ENCODE data around the gene NUCKS1.

GRCh38 chr1:205704903-205705302, 45.1 kb downstream of the NUCKS1 start:
- TF ChIP-seq, protein P1, sequence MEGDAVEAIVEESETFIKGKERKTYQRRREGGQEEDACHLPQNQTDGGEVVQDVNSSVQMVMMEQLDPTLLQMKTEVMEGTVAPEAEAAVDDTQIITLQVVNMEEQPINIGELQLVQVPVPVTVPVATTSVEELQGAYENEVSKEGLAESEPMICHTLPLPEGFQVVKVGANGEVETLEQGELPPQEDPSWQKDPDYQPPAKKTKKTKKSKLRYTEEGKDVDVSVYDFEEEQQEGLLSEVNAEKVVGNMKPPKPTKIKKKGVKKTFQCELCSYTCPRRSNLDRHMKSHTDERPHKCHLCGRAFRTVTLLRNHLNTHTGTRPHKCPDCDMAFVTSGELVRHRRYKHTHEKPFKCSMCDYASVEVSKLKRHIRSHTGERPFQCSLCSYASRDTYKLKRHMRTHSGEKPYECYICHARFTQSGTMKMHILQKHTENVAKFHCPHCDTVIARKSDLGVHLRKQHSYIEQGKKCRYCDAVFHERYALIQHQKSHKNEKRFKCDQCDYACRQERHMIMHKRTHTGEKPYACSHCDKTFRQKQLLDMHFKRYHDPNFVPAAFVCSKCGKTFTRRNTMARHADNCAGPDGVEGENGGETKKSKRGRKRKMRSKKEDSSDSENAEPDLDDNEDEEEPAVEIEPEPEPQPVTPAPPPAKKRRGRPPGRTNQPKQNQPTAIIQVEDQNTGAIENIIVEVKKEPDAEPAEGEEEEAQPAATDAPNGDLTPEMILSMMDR (IDR thresholded peaks at IDR 0.05 in 8 of 11, conservative IDR thresholded peaks at IDR 0.05 in 3 of 11), result no peak
- TF ChIP-seq POLR2A (IDR thresholded peaks at IDR 0.05), result no peak

Measured in spleen (tissue), 7 donors.